GM21528 (cell line): ENCODE data around the gene SLC1A2.

ENCODE experiments used
- ATAC-seq: cut with Tn5 transposase; IDR thresholded peaks from one replicate; pipeline ENCODE4 v1.9.1; 2021; ENCODE audit warnings: mild to moderate bottlenecking, moderate library complexity; ENCODE audit not compliant: unreplicated experiment, low FRiP score

Gene SLC1A2

GRCh38 chr11:35414311-35414710 is 5.0 kb downstream of the SLC1A2 start:
- no peak for ATAC-seq

GRCh38 chr11:35413598-35413997 is 5.8 kb downstream of the SLC1A2 start:
- no peak for ATAC-seq

DNA sequence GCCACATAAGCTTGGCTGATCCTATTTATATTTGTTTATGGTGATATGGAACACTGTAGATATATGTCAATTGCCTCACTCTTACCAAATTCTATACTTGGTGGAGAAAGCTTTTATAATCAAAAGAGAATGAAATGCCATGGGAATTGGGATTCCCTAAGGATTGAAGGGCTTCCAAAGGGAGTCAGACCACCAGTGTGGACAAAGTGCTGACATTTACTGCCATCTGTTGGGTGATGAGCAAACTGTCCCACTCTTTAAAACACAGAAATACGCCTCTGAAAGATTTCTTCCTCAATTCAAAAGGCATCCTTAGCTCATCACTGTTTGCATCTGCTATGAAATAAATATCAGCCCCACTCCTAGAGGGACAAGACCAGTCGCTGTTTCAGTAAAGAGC is 7.1 kb downstream of the SLC1A2 start:
- ATAC-seq, result no peak

DNA sequence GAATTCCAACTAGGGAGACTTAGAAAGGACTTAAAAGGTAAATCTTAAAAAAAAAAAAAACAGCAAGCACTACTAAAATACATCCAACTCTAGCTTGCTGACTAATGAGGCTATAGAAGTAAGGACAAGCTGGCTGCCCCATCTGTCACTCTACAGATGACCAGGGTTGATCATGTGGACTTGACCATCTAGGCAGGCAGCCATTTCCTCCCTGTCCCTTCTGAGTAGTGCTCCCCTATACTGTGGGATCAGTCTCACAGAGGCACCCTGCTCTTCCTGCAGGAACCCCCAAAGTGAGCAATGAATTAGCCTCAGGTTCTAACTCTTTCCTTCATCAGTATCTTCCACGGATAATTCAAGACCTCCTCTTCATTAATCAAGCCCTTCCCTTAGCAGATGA is 12.3 kb downstream of the SLC1A2 start:
- ATAC-seq, result no peak

- ATAC-seq, result no peak
These were observed 15.0 kb downstream of the SLC1A2 start for GRCh38 chr11:35404388-35404775.

DNA sequence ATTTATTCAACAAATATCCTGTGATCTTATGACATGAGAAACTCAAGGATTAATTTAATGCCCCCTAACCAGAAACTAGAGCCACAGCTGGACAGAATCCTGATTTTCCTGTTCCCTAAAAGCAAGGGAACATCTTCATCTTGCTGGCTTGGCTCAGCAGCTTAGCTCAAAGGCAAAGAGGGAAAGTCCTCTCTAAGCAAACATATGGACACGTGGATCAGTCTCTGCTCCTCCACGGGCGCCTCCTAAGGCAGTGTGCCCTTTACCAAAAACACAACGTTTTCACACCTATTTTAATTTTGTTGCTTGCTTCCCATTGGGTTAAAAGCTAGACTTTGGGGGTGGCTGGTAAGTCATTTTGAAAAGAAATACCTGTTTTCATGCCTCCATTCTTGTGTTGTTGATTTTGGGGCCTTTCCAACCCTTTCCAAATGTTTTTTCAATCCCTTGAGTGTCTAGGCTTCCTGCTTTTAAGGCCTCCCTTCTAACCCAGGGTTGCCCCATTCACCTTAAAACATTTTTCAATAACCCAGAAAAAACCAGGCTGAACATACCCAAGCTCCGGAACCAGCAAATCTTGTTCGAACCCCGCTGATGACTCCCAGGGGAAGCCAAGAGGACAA is 15.5 kb downstream of the SLC1A2 start:
- no peak for ATAC-seq

DNA sequence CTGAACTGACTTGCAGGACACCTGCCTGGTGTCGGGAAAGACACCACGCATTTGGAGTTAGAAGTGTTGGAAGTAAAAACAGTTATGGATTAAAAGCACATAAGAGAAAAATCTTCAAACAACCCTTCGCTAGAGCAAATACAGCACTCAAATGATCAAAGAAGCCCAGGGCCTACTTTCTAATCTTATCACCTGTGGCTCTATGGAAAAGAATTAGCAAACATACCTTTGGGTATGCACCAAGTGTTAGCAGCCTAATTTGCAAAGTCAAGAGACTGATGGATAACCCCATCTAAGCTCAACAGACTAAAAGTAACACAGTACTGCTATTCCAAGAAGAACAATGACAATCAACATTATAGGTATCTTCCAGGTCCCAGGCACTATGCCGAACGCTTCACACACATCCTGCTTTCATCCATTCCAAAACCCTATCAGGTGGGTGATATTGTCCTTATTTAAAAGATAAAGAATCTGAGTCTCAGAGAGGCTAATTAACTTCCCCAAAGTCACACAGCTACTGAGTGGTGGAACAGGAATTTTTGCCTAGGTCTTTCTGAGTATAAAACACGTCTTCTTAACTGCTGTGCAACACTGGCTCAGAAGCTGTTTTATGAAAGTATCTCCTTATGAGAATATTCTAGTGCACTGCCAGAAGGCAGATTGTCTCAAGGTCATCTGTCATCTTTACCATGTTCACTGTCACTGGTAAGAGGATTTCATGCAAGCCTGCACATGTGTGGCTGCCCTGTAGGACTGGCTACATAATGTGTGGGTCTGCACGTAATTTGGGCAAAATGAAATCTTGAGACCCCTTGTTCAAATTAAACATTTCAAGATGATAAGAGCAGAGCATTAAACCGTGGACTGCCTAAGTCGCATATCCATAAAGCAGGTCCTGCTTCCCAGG is 16.4 kb downstream of the SLC1A2 start:
- ATAC-seq, result no peak

DNA sequence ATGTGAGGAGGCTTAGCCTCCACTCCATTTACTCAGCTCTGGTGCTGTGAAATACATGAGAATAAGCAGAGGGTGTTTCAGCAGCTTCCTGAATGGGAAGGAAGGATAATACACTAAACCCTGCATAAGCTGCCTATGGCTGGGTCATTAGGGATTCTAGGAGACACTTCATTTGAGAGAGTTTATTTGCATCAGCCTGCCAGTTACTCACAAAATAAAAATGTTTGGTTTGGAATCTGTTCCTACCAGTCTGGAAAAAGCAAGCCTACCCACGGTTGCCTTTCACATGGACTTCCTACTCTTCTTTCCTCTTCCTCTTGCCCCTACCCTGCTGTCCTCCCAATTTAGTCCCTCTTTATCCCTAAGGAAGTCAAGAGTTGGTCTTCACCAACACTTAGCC is 20.5 kb downstream of the SLC1A2 start:
- no peak for ATAC-seq

GRCh38 chr11:35394941-35395340 is 24.4 kb downstream of the SLC1A2 start:
- ATAC-seq, result no peak

DNA sequence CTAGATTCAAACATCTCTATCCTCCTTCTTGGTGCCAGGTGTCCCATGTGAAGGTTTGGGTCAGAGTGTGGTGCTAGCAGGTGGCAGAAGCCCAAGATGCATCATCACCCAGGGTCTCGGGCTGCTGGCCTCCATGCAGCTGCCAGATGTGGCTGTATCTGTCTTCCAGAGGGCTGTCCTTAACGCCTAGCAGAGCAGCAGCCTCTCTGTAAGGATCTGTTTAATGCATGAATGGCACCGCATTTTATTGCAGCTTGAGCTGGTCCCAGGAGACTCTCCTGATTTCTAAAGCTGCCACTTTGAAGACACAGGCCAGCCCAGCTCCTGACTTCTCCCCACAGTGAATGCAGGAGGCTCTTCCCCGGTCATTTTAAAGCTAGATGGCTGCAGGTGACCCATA is 26.3 kb downstream of the SLC1A2 start:
- no peak for ATAC-seq

DNA sequence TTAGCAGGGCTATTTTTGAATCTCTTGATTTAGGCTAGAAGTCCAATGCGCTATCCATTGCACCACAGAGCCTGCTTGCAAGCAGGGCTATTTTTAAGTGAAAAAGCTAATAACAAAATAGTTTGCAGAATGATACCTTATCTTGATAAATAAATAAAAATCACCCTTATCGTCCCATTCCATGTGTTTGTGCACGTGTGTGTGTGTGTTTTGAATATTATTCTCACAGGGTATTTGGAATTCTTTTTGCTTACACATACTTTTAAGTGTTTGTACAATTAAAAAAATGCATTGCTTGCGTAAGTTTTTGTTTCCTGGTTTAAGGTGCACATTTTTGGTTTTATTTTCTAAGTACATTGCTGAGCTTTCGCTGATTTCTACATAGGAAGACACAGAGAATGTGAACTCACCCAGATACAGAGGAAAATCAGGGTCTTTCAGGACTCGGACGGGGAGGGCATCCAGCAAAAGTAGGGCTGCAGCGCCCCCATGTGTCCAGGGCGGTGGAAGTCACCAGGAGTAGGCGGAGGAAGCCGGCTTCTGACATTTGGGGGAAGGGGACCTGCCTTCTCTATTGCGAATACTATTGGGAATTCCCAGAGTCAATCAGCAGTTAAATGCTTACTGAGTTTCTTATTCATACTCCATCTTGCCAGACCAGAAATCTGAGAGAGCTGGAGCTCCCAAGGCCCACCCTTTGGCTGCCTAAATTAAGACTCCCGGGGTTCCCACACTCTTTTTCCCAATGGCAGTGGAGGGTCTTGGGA is 27.3 kb downstream of the SLC1A2 start:
- ATAC-seq, result peak; percentile 50

GRCh38 chr11:35390737-35391682 is 28.3 kb downstream of the SLC1A2 start:
- peak; percentile 92 for ATAC-seq

GRCh38 chr11:35389897-35390465 is 29.4 kb downstream of the SLC1A2 start:
- no peak for ATAC-seq

- ATAC-seq, result no peak
These were observed 30.2 kb downstream of the SLC1A2 start for GRCh38 chr11:35389112-35389511.

DNA sequence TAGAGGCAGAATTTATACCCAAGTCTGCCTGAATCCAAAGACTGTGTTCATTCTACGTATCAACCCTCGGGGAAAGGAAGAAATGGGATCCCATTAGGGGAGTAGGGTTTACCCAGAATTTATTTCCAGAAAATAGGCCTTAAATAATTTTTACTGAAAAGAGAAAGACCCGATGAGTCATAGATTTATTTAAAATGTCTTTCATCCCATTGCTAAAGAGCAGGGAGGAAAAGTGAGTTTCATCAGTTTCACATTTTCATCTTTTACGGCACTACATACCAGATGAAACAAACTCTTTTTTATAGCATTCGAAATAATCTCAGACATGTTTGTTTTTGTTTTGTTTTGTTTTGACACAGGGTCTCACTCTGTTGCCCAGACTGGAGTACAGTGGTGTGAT is 31.3 kb downstream of the SLC1A2 start:
- ATAC-seq, result no peak

DNA sequence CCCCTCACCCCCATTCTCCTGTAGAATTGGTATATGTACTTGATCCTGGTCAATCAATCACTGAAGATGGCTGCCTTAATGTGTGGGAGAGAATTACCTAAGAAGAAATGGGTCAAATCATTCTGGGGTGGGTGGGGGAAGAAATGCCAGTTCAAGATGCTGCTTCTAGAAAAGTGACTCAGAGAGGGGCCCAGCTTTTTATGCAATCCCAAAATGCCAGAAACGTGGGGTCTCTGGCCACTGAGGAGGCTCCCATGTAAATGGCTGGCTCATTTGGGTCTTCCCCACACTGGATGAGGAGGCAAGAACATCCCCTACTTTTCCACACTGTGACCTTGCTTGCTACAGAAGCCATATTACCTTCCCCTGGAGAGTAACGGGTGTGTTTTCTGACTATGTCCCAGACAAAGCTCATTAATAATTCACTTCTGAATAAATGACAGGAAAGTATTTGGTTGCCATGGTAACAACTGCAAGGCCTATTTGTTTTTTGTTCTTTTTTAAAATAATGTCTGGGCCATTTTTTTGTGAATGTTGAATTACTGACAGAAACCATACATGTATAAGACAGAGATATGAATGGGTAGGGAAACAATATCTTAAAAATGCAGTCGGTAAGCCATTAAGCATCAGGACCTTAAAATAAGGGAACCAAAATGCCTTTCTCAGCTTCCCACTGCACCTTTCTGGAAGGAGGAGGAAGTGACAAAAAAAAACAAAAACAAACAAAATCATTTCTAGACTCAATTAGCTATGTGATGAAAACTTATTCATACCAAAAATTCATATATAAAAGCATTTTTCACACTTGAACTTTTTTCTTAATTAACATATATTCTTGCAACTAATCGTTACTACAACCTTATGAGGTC is 32.0 kb downstream of the SLC1A2 start:
- no peak for ATAC-seq

GRCh38 chr11:35383953-35384352 is 35.4 kb downstream of the SLC1A2 start:
- no peak for ATAC-seq

- ATAC-seq, result no peak
These were observed 37.5 kb downstream of the SLC1A2 start for GRCh38 chr11:35381709-35382322.
